MM.1S (cell line): ENCODE data around the gene EPHX1.

Source experiments
- EZH2 ChIP-seq: fragments of 300-600 bp; sonication (generic); optimal IDR thresholded peaks from 2 replicates; pipeline ENCODE3; 2017; ENCODE audit warnings: low read depth, mild to moderate bottlenecking, antibody characterized with exemption, low read length, mixed read lengths
- TF ChIP-seq, protein P1 (sequence below): fragments of 300-600 bp; sonication (generic); IDR thresholded peaks from 2 replicates; pipeline ENCODE4 v1.5.1; 2016; ENCODE audit warnings: antibody characterized with exemption, low read length, mixed read lengths

DNA sequence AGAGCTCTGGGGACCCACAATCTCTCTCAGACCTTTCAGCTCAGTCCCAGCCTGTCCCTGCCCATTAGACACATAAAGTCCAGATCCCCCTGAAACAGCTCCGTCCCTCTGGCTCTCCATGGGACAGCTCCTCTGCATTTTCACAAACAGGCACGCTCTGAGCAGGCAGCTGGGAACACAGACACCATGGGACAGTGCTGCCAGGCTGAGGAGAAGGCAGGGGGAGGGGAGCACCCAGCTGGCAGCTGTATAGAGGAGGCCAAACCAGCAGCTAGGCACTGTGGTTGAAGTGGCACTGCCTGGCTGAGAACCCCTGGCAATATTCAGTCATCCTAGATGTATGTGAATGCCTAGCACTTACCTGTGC lies 70.3 kb downstream of the EPHX1 start:
- TF ChIP-seq, protein P1, sequence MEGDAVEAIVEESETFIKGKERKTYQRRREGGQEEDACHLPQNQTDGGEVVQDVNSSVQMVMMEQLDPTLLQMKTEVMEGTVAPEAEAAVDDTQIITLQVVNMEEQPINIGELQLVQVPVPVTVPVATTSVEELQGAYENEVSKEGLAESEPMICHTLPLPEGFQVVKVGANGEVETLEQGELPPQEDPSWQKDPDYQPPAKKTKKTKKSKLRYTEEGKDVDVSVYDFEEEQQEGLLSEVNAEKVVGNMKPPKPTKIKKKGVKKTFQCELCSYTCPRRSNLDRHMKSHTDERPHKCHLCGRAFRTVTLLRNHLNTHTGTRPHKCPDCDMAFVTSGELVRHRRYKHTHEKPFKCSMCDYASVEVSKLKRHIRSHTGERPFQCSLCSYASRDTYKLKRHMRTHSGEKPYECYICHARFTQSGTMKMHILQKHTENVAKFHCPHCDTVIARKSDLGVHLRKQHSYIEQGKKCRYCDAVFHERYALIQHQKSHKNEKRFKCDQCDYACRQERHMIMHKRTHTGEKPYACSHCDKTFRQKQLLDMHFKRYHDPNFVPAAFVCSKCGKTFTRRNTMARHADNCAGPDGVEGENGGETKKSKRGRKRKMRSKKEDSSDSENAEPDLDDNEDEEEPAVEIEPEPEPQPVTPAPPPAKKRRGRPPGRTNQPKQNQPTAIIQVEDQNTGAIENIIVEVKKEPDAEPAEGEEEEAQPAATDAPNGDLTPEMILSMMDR, result no peak
- TF ChIP-seq EZH2, result no peak
